Epithelial cell of esophagus (primary cell): ENCODE measurements around the gene RASD2.
"Not testable (repeated sequence)": the region's sequence is repeated elsewhere in the genome, so short reads cannot be mapped to it uniquely, and the experiment has no call there.

Source experiments
- DNase-seq: peaks from one replicate; pipeline ENCODE4 v3.0.0; 2010; ENCODE audit warnings: low read depth
- H3K4me3 ChIP-seq: 2 replicates; pipeline ENCODE4 v1.5.1; 2011; ENCODE audit warnings: mild to moderate bottlenecking, low read length, control low read depth
- TF ChIP-seq, protein P1 (sequence below): IDR thresholded peaks from 2 replicates; pipeline ENCODE4 v1.5.1; 2011; ENCODE audit warnings: low read depth, mild to moderate bottlenecking, low read length, control low read depth, inconsistent platforms; ENCODE audit not compliant: insufficient read depth; ENCODE audit errors: missing control alignments

RASD2 gene, protein sequence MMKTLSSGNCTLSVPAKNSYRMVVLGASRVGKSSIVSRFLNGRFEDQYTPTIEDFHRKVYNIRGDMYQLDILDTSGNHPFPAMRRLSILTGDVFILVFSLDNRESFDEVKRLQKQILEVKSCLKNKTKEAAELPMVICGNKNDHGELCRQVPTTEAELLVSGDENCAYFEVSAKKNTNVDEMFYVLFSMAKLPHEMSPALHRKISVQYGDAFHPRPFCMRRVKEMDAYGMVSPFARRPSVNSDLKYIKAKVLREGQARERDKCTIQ

DNA sequence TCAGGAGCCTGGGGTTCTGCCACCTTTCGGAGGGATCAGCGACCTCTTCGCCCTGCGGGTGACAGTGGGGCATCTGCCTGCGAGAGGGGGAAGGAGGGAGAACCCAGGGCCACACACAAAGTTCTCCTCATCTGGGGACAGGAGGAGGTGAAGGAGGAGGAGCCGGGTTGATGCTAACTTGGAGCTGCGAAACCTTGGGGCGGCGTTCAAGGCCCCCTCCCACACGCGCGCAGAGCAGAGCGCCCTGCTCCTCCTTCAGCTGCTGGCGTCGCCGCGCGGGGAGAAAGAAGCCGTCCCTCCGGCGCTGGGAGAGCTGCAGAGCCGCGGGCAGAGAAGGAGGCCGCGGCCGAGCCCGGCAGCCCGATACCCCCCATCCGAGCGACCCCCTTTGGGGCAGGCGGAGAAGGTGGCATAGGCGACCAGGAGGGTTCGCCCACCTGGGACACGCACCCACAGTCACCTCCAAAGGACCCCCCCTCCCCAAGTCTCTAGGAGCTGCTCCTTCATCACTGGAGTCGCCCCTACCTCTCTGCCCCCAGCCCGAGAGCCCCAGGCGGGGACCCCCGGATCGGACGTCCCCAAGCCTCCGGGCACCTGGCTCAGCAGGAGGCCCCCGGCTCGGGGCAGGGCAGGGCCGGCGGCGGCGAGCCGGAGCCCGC lies at the start of gene RASD2:
RASD2 (plus strand) TSS at position 237 of the 659 bp plus-strand sequence. CDS start 5,979 bp downstream, outside the sequence.
- peak within 1 kb of the TSS; percentile 49 for H3K4me3 ChIP-seq
- TF ChIP-seq, protein P1, sequence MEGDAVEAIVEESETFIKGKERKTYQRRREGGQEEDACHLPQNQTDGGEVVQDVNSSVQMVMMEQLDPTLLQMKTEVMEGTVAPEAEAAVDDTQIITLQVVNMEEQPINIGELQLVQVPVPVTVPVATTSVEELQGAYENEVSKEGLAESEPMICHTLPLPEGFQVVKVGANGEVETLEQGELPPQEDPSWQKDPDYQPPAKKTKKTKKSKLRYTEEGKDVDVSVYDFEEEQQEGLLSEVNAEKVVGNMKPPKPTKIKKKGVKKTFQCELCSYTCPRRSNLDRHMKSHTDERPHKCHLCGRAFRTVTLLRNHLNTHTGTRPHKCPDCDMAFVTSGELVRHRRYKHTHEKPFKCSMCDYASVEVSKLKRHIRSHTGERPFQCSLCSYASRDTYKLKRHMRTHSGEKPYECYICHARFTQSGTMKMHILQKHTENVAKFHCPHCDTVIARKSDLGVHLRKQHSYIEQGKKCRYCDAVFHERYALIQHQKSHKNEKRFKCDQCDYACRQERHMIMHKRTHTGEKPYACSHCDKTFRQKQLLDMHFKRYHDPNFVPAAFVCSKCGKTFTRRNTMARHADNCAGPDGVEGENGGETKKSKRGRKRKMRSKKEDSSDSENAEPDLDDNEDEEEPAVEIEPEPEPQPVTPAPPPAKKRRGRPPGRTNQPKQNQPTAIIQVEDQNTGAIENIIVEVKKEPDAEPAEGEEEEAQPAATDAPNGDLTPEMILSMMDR, result no peak
- DNase-seq, result peak; percentile 37

DNA sequence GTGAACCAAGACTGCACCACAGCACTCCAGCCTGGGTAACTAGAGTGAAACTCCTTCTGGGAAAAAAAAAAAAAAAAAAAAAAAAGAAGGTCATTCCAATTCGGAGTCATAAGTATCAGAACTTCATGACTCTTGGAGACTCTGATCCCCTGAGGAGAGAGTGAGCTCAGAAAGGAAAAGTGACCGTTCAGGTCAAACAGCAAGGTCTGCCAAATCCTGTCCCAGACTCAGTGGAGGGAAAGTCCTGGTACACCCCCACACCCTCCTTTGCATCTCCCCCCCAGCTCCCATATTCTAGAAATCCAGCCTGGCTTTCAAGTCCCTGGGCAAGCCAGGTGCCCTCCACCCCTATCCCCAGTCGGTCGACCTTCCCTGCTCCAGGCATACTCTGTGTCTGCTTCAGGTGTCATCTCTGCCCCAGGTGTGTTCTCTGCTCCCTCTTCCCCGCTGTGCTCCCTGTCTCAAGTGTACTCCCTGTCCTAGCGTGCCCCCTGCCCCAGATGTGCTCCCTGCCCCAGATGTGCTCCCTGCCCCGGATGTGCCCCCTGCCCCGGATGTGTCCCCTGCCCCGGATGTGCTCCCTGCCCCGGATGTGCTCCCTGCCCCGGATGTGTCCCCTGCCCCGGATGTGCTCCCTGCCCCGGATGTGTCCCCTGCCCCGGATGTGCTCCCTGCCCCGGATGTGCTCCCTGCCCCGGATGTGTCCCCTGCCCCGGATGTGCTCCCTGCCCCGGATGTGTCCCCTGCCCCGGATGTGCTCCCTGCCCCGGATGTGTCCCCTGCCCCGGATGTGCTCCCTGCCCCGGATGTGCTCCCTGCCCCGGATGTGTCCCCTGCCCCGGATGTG lies 49.3 kb upstream of the RASD2 start:
- not testable (repeated sequence) for H3K4me3 ChIP-seq

DNA sequence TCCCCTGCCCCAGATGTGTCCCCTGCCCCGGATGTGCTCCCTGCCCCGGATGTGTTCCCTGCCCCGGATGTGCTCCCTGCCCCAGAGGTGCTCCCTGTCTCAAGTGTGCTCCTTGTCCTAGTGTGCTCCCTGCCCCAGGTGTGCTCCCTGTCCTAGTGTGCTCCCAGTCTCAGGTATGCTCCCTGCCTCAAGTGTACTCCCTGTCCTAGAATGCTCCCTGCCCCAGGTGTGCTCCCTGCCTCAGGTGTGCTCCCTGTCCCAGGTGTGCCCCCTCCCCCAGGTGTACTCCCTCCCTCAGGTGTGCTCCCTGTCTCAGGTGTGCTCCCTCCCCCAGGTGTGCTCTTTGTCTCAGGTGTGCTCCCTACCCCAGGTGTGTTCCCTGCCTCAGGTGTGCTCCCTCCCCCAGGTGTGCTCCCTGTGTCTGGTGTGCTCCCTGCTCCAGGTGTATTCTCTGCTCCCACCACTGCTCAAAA lies 48.7 kb upstream of the RASD2 start:
- no peak overlapping the region for H3K4me3 ChIP-seq
- no peak for DNase-seq
- TF ChIP-seq, protein P1, result no peak

More for the DNA sequence above, 49.3 kb upstream of the RASD2 start:
- not testable (repeated sequence) for DNase-seq

DNA sequence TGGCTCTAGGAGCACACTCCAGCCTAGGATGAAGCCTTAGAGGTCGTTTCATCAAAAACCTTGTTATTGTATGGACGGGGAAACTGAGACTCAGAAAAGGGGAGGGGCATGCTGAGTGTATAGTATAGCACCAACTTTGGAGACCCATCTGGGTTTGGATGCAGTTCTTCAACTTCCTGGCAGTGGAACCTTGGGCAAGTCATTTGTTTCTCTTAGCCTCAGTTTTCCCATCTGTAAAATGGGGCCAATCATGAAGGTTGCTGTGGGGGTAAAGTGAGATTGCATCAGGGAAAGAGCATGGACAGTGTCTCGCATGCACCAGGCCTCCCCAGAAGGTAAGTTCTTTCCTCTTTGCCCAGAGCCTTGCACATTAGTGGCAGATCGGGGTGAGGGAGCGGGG lies 47.6 kb upstream of the RASD2 start:
- H3K4me3 ChIP-seq, result no peak overlapping the region
- no peak for DNase-seq
- TF ChIP-seq, protein P1, result no peak

DNA sequence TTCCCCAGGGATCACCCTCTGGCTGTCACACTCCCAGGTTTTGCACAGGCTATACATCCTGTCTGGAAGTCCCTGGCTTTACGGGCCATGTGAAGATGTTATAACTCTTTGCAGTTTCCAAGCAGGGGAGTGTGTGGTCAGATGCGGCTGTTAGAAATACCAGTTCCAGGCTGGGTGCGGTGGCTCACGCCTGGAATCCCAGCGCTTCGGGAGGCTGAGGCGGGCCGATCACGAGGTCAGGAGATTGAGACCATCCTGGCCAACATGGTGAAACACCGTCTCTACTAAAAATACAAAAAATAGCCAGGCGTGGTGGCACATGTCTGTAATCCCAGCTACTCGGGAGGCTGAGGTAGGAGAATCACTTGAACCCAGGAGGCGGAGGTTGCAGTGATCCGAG lies 44.9 kb upstream of the RASD2 start:
- DNase-seq, H3K4me3 ChIP-seq: not testable (repeated sequence)

DNA sequence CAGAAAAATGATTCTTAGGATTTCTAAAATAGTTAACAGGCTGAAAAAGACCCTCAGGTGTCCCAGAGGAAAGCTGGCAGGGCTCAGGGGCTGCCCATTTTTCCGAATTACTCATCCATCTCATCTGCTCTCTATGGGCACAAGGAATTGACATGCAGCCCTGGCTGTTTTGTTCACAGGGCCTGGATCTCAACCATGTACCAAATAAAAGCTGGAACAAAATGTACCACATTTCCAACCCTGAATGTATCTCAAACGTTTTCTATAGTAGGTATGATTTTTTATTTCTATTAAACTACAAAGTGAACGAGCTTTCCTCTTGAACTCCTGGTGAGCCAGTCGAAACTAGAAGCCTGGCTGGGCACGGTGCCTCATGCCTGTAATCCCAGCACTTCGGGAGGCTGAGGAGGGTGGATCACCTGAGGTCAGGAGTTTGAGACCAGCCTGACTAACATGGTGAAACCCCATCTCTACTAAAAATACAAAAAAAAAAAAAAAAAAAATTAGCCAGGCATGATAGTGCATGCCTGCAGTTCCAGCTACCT lies 43.8 kb upstream of the RASD2 start:
- TF ChIP-seq, protein P1, result no peak
- no peak for DNase-seq
- no peak overlapping the region for H3K4me3 ChIP-seq

DNA sequence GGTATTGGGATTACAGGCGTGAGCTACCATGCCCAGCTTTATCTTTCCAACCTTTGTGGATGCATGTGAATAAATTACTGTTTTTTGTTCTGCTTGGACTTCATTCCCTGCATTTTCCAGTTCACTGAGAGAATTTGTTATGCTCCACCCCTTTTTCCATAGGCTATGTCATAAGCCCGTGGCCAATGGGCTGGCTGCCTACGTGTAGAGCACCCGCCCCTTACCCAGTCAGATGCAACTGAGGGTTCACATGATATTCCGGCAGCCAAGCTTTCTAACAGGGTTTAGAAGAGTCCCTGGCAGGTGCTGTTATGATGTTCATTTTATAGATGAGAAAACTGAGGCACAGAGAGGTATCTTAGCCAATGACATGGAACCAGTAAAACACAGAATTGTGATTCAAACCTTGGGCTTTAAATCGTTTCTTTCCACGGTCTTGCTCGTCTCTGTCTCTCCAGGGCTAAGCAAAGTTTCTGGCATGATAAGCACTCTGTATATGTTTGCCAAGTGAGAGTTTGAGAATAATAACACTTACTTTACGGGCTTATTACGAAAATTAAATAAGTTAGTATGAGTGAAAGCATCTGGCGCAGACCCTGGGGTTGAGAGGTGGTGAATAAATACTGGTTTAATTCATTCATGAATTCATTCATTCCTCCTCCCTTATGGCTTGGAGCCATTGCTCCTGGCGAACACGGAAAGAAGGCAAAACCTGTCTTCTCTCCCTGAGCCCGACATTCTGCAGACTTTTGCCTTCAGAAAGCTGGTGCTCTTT lies 42.4 kb upstream of the RASD2 start:
- TF ChIP-seq, protein P1, result no peak
- DNase-seq, result no peak
- H3K4me3 ChIP-seq, result no peak overlapping the region
